H1 (cell line): ENCODE results near the gene SLC35F3. TPM values are rescaled to one million over a fixed set of nuclear protein-coding genes. Genes with fewer than 3 reads are reported as not detected.

Experiments used
- CTCF ChIA-PET: fragments of 300-600 bp; sonication (Branson Sonifier 250); formaldehyde crosslinking; loops from one replicate; lab custom pipeline; 2021; ENCODE audit not compliant: partially characterized antibody; lab: Charles Lee
- POLR2A ChIA-PET: fragments of 300-600 bp; sonication (Branson Sonifier 250); formaldehyde crosslinking; loops from one replicate; lab custom pipeline; 2021; ENCODE audit warnings: inconsistent platforms; ENCODE audit not compliant: partially characterized antibody; lab: Charles Lee
- DNase-seq, 2 experiments: peaks; one replicate each; pipeline versions ENCODE4 v3.0.0 to v3.0.0-alpha.2; 2010 to 2022; ENCODE audit warnings: low spot score in 2 of 2, low read depth in 1 of 2, mixed read lengths in 1 of 2
- FAIRE-seq: peaks from 2 replicates; lab custom pipeline; 2011; peaks lifted over from hg19 to GRCh38; lab: Jason Lieb, UNC
- H2AFZ ChIP-seq: 2 replicates; pipeline ENCODE4 v1.8.1; 2012; ENCODE audit warnings: low read length, inconsistent platforms
- H2AK5ac ChIP-seq: 2 replicates; pipeline ENCODE4 v1.6.1; 2013; ENCODE audit warnings: low read depth, low read length
- H2BK120ac ChIP-seq: replicated peaks from 2 replicates; pipeline ENCODE3; 2013; ENCODE audit warnings: low read depth, low read length, inconsistent platforms
- H2BK12ac ChIP-seq: 2 replicates; pipeline ENCODE4 v1.6.1; 2013; ENCODE audit warnings: low read depth, low read length
- H2BK15ac ChIP-seq: 2 replicates; pipeline ENCODE4 v1.6.1; 2013; ENCODE audit warnings: low read length
- H2BK20ac ChIP-seq: 2 replicates; pipeline ENCODE4 v1.6.1; 2013; ENCODE audit warnings: low read length
- H2BK5ac ChIP-seq: 2 replicates; pipeline ENCODE4 v1.6.1; 2013; ENCODE audit warnings: low read depth, low read length
- H3K14ac ChIP-seq: 2 replicates; pipeline ENCODE4 v1.6.1; 2013; ENCODE audit warnings: inconsistent platforms; ENCODE audit not compliant: insufficient read length
- H3K18ac ChIP-seq: 2 replicates; pipeline ENCODE4 v1.6.1; 2013; ENCODE audit warnings: low read length; ENCODE audit errors: extremely low read depth
- H3K23ac ChIP-seq: 2 replicates; pipeline ENCODE4 v1.6.1; 2013; ENCODE audit warnings: inconsistent platforms; ENCODE audit not compliant: insufficient read length
- H3K23me2 ChIP-seq: 2 replicates; pipeline ENCODE4 v1.6.1; 2013; ENCODE audit warnings: low read depth, low read length
- H3K27ac ChIP-seq: 2 replicates; pipeline ENCODE4 v1.6.1; 2011; ENCODE audit warnings: low read depth, low read length, inconsistent platforms
- H3K27me3 ChIP-seq, 4 experiments: replicated peaks in 1 of 4; 1 replicate in 1 of 4; 2 replicates in 3 of 4; pipeline versions ENCODE4 v1.6.1 to v1.8.1; 2011 to 2013; ENCODE audit warnings: low read length in 3 of 4, mild to moderate bottlenecking in 3 of 4, inconsistent platforms in 2 of 4, mixed read lengths in 2 of 4, moderate library complexity in 1 of 4; ENCODE audit not compliant: control insufficient read depth in 3 of 4, insufficient read depth in 3 of 4; ENCODE audit errors: extremely low read depth in 1 of 4
- H3K36me3 ChIP-seq, 4 experiments: 2 replicates each; pipeline versions ENCODE4 v1.6.1 to v1.8.1; 2011 to 2013; ENCODE audit warnings: mild to moderate bottlenecking in 4 of 4, low read length in 3 of 4, moderate library complexity in 2 of 4, control low read depth in 1 of 4, inconsistent platforms in 1 of 4; ENCODE audit not compliant: insufficient read depth in 4 of 4, control insufficient read depth in 2 of 4
- H3K4ac ChIP-seq: replicated peaks from 2 replicates; pipeline ENCODE3; 2013; ENCODE audit warnings: low read length, low read depth, mixed read lengths, inconsistent platforms; ENCODE audit not compliant: insufficient read length
- H3K4me1 ChIP-seq, 4 experiments: replicated peaks in 1 of 4; 1 replicate in 1 of 4; 2 replicates in 3 of 4; pipeline versions ENCODE4 v1.6.1 to v1.8.1; 2011 to 2013; ENCODE audit warnings: low read length in 3 of 4, inconsistent platforms in 2 of 4, mixed read lengths in 1 of 4; ENCODE audit not compliant: insufficient read depth in 4 of 4, control insufficient read depth in 3 of 4
- H3K4me2 ChIP-seq, 2 experiments: 2 replicates each; pipeline versions ENCODE4 v1.6.1 to v1.8.1; 2011 to 2013; ENCODE audit warnings: low read depth in 2 of 2, low read length in 2 of 2, control low read depth in 1 of 2, inconsistent platforms in 1 of 2, mild to moderate bottlenecking in 1 of 2; ENCODE audit not compliant: insufficient read depth in 1 of 2
- H3K4me3 ChIP-seq, 4 experiments: fragments of 200-600, 300-600 bp in 1 of 4; sonication (generic), shearing (Covaris generic), sonication (Bioruptor Twin) in 1 of 4; 2 replicates each; pipeline versions ENCODE4 v1.5.1 to v1.8.1; 2011 to 2016; ENCODE audit warnings: low read length in 4 of 4, low read depth in 3 of 4, control low read depth in 2 of 4, inconsistent platforms in 2 of 4, mild to moderate bottlenecking in 2 of 4, mixed read lengths in 1 of 4, moderate library complexity in 1 of 4; ENCODE audit not compliant: insufficient read depth in 2 of 4; ENCODE audit errors: extremely low read depth in 1 of 4
- H3K56ac ChIP-seq: replicated peaks from 2 replicates; pipeline ENCODE3; 2013; ENCODE audit warnings: low read depth, mild to moderate bottlenecking, mixed read lengths, low read length, inconsistent platforms; ENCODE audit not compliant: insufficient read length
- H3K79me1 ChIP-seq: 2 replicates; pipeline ENCODE4 v1.6.1; 2013; ENCODE audit warnings: low read depth, low read length, control low read depth
- H3K79me2 ChIP-seq, 2 experiments: 2 replicates each; pipeline versions ENCODE4 v1.6.1 to v1.8.1; 2012 to 2013; ENCODE audit warnings: low read length in 2 of 2, mild to moderate bottlenecking in 2 of 2, inconsistent platforms in 1 of 2; ENCODE audit not compliant: insufficient read depth in 2 of 2, control insufficient read depth in 1 of 2
- H3K9ac ChIP-seq, 4 experiments: replicated peaks in 1 of 4; 1 replicate in 1 of 4; 2 replicates in 3 of 4; pipeline versions ENCODE4 v1.6.1 to v1.8.1; 2011 to 2013; ENCODE audit warnings: low read depth in 3 of 4, low read length in 3 of 4, control low read depth in 2 of 4, mild to moderate bottlenecking in 2 of 4, moderate library complexity in 2 of 4, inconsistent platforms in 1 of 4; ENCODE audit errors: extremely low read depth in 1 of 4
- H3K9me3 ChIP-seq, 2 experiments: 2 replicates each; pipeline versions ENCODE4 v1.6.1 to v1.8.1; 2012 to 2013; ENCODE audit warnings: mild to moderate bottlenecking in 2 of 2, moderate library complexity in 2 of 2, control low read depth in 1 of 2, inconsistent platforms in 1 of 2, low read depth in 1 of 2, low read length in 1 of 2, mixed read lengths in 1 of 2; ENCODE audit not compliant: insufficient read depth in 2 of 2
- H4K20me1 ChIP-seq, 2 experiments: replicated peaks in 1 of 2; 2 replicates each; pipeline versions ENCODE3 to v1.8.1; 2011 to 2013; ENCODE audit warnings: inconsistent platforms in 2 of 2, low read length in 2 of 2, mild to moderate bottlenecking in 1 of 2; ENCODE audit not compliant: insufficient read depth in 2 of 2, control insufficient read depth in 1 of 2
- H4K5ac ChIP-seq: 2 replicates; pipeline ENCODE4 v1.6.1; 2013; ENCODE audit warnings: low read length, low read depth, mixed read lengths, inconsistent platforms; ENCODE audit not compliant: insufficient read length
- H4K8ac ChIP-seq: 2 replicates; pipeline ENCODE4 v1.8.0; 2013; ENCODE audit warnings: mild to moderate bottlenecking, moderate library complexity, low read length, inconsistent platforms; ENCODE audit not compliant: insufficient read depth; ENCODE audit errors: extremely low read depth
- H4K91ac ChIP-seq: replicated peaks from 2 replicates; pipeline ENCODE3; 2013; ENCODE audit warnings: low read length, mixed read lengths, inconsistent platforms; ENCODE audit not compliant: insufficient read length
- CHD1 ChIP-seq: IDR thresholded peaks from 2 replicates; pipeline ENCODE4 v1.6.1; 2012; ENCODE audit warnings: low read depth, low read length, improper control_type of control experiment
- HDAC2 ChIP-seq, 2 experiments: fragments of 300-600 bp in 1 of 2; sonication (generic) in 1 of 2; IDR thresholded peaks; 2 replicates each; pipeline ENCODE4 v1.6.1; 2011 to 2012; ENCODE audit warnings: low read depth in 2 of 2, low read length in 2 of 2, mild to moderate bottlenecking in 2 of 2, moderate library complexity in 2 of 2, borderline replicate concordance in 1 of 2, inconsistent platforms in 1 of 2
- JUND ChIP-seq: IDR thresholded peaks from 2 replicates; pipeline ENCODE4 v1.6.1; 2011; ENCODE audit warnings: mild to moderate bottlenecking, improper control_type of control experiment, low read length
- MAFK ChIP-seq: IDR thresholded peaks from 2 replicates; pipeline ENCODE4 v1.6.1; 2012; ENCODE audit warnings: low read depth, mild to moderate bottlenecking, improper control_type of control experiment, low read length
- RBBP5 ChIP-seq: IDR thresholded peaks from 2 replicates; pipeline ENCODE4 v1.7.1; 2012; ENCODE audit warnings: low read depth, mild to moderate bottlenecking, inconsistent platforms, low read length, moderate library complexity, borderline replicate concordance
- SP1 ChIP-seq: IDR thresholded peaks from 2 replicates; pipeline ENCODE4 v1.6.1; 2011; ENCODE audit warnings: low read depth, low read length
- SUZ12 ChIP-seq: fragments of 200-600 bp; sonication (generic); IDR thresholded peaks from 2 replicates; pipeline ENCODE4 v1.6.1; 2012; ENCODE audit warnings: mild to moderate bottlenecking, inconsistent platforms, low read length, moderate library complexity, mixed read lengths
- TAF7 ChIP-seq: optimal IDR thresholded peaks from 2 replicates; pipeline ENCODE3; 2011; ENCODE audit warnings: low read depth, mild to moderate bottlenecking, inconsistent platforms, low read length, moderate library complexity, borderline replicate concordance
- YY1 ChIP-seq: IDR thresholded peaks from 2 replicates; pipeline ENCODE4 v1.6.1; 2011; ENCODE audit warnings: low read depth, mild to moderate bottlenecking, low read length
- WGBS, 2 experiments: shearing (Covaris generic) in 1 of 2; methylation state at CpG; one replicate each; pipeline versions ENCODE4 v1.1.6 to v1.1.7; 2013 to 2015; ENCODE audit warnings: low lambda C conversion rate in 2 of 2, mixed read lengths in 2 of 2, inconsistent platforms in 1 of 2, low coverage in 1 of 2, missing lambda C conversion rate in 1 of 2; ENCODE audit not compliant: insufficient replicate concordance in 2 of 2, insufficient coverage in 1 of 2, insufficient read length in 1 of 2; ENCODE audit errors: extremely low coverage in 1 of 2, missing lambda C conversion rate in 1 of 2; 5-methylcytosine and 5-hydroxymethylcytosine counted together
- polyA plus RNA-seq, 7 experiments: library from polyadenylated mRNA; depleted of rRNA in 3 of 7; stranded (reverse) in 5 of 7; unstranded in 2 of 7; fragments of >200 nt in 5 of 7; fragments of 200-250 nt in 2 of 7; gene quantifications; 1 replicate in 5 of 7; 2 replicates in 1 of 7; 4 replicates in 1 of 7; pipeline versions ENCODE4 v1.2.1 to v1.2.3, GENCODE V29; 2011 to 2013; ENCODE audit warnings: missing spikeins in 2 of 7, mixed read lengths in 2 of 7
- total RNA-seq: library from RNA; stranded (reverse); fragmentation: NEBNext Ultra II Directional; extraction: Animal tissue kit (Norgen Biotek cat#: 25700); gene quantifications from 2 replicates; pipeline ENCODE4 v1.2.1, GENCODE V29; 2021
- TF ChIP-seq, protein P1 (sequence below): IDR thresholded peaks from 2 replicates; pipeline ENCODE4 v1.6.1; 2012; ENCODE audit warnings: inconsistent platforms

SLC35F3 gene
- total and polyA plus RNA-seq, 2 of the 8 experiments (the other 6 are each of a cell fraction or from before 2014, with no cell fraction given): 0.78 to 1.2 TPM

GRCh38 chr1:233897325-233898162, 6.9 kb upstream of the SLC35F3 start:
- FAIRE-seq (no peak), DNase-seq (no peak)
- Histone ChIP-seq H3K27me3 (no peaks in the 10 kb centered on the region; a peak in 2 of 7 replicates), H2BK5ac (no peak overlapping the region), H3K4me3 (no peak overlapping the region), H3K27ac (no peak overlapping the region), H3K79me1 (no peaks in the 10 kb centered on the region), H3K23ac (no peak overlapping the region), H3K56ac (no peak overlapping the region), H3K14ac (no peak overlapping the region), H2BK15ac (no peak overlapping the region), H2BK12ac (no peak overlapping the region), H2BK120ac (no peak overlapping the region), H4K8ac (no peak overlapping the region), H3K79me2 (no peaks in the 10 kb centered on the region), H3K9ac (no peak overlapping the region), H2BK20ac (no peak overlapping the region), H4K91ac (no peak overlapping the region), H3K36me3 (no peaks in the 10 kb centered on the region), H3K4ac (no peak overlapping the region), H4K5ac (no peak overlapping the region), H3K18ac (no peak overlapping the region), H2AFZ (no peak overlapping the region), H3K9me3 (0 out of 4 replicates have a peak, but pooled peaks cover 0 to 2% of the 10 kb centered on the region in 2 experiments), H2AK5ac (no peak overlapping the region), H3K4me1 (no peaks in the 10 kb centered on the region), H4K20me1 (no peaks in the 10 kb centered on the region), H3K4me2 (no peak overlapping the region), H3K23me2 (no peaks in the 10 kb centered on the region)
- WGBS, 2 experiments: 88% methylated on average over 6 of the region's 6 CpGs; no CpG with 5 or more reads in 1 of the 2 experiments
- TF ChIP-seq SP1: no peak
- TF ChIP-seq, protein P1, sequence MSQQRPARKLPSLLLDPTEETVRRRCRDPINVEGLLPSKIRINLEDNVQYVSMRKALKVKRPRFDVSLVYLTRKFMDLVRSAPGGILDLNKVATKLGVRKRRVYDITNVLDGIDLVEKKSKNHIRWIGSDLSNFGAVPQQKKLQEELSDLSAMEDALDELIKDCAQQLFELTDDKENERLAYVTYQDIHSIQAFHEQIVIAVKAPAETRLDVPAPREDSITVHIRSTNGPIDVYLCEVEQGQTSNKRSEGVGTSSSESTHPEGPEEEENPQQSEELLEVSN: no peak
- TF ChIP-seq RBBP5: no peak
- TF ChIP-seq HDAC2 (IDR thresholded peaks at IDR 0.05; ENCODE audit: borderline replicate concordance in 1 of 2, low read depth in 2 of 2, low read length in 2 of 2): no peak
- no peak for TF ChIP-seq TAF7
- no peak for TF ChIP-seq JUND
- TF ChIP-seq SUZ12: no peak
- TF ChIP-seq YY1: no peak
- no peak for TF ChIP-seq CHD1
- no peak for TF ChIP-seq MAFK
- ChIA-PET POLR2A (no interaction called here), CTCF (interaction anchor here (1.3 to 1.4 kb wide), 2 partner anchors 176 to 262 kb away, joined by 3 read pairs; no protein-coding TSS in a partner anchor)
